Stimulated activated CD4-positive, alpha-beta T cell treated with anti-CD3 and anti-CD28 coated beads, Interleukin-15, amount 100 ng/mL, for 1 hour (primary cell): ENCODE measurements around the gene XAF1.
"Not testable (repeated sequence)": the region's sequence is repeated elsewhere in the genome, so short reads cannot be mapped to it uniquely, and the experiment has no call there.

Experiments
- DNase-seq, 2 donors: peaks; one replicate each; pipeline ENCODE4 v3.0.0-alpha.2; 2020; ENCODE audit warnings: low read depth in 1 of 2, low spot score in 1 of 2

The XAF1 gene

GRCh38 chr17:6753006-6753445, 2.8 kb upstream of the XAF1 start:
- DNase-seq: no peak

DNA sequence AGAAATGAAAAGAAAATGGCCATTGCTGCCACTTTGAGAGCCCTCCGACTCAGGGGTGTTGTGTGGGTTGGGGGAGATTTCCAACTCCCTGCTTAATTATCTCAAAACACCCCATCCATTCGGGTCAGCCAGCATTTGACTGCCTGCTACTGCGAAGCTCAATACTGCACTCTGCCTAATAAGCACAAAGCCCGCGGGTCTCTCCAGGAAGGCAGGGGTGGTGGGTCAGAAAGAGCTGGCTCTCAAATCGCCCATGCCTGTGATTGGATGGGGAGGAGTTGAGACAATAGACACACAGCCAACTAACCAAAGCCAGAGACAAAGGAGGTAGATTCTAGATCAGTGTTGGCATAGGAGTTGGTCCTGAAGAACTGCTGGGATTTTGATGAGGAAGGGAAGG, 2.3 kb upstream of the XAF1 start:
- no peak for DNase-seq

GRCh38 chr17:6755281-6755680, 565 bp upstream of the XAF1 start:
- DNase-seq: no peak

DNA sequence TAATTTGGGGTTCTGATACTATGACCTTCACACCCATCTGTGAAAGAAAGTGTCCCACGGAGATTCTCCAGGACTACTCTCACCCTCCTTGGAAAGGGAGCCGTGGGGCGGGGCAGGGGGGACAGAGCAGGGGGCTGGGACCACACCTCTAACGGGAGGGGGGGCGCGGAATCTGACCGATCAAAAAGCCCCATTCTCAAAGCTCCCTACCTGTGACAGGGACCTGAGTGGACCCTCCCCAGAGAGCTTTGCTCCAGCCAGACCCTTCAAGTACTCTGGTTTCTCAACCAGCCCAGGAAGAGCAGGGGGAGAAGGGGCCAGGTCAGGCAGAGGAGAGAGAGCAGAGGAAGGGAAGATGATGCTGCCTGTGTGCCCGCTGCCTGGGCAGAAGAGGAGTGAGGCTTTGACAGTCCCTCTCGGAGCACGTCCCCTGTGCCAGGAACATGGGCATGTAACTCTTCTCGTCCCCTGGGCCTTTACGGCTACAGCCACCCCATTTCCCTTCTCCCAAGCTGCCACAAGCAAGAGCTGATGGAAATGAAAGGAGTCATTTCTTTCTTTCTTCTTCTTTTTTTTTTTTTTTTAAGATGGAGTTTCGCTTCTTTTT, 682 bp downstream of the XAF1 start:
- no peak for DNase-seq

GRCh38 chr17:6757747-6758146, 1.9 kb downstream of the XAF1 start:
- no peak for DNase-seq

DNA sequence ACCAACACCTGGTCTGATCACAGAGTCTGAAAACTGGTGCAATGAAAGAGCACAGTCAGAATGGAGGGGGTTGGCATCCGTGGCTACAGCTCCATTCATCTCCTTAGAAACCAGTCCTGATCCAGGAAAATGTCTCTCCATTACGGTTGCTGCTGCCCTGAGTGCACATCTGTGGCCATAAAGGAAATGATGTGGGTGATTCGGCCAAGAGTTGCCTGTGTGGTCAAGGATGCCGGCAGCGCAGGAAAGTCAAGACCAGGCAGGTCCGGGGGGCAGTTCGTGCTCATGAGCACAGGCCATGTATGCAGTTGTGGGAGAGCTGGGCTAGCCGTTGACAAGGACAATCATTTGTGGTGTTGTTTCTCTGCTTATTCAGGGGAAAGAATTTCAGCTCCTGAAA, 5.9 kb downstream of the XAF1 start:
- no peak for DNase-seq

GRCh38 chr17:6768447-6768846, 12.6 kb downstream of the XAF1 start:
- DNase-seq: no peak

DNA sequence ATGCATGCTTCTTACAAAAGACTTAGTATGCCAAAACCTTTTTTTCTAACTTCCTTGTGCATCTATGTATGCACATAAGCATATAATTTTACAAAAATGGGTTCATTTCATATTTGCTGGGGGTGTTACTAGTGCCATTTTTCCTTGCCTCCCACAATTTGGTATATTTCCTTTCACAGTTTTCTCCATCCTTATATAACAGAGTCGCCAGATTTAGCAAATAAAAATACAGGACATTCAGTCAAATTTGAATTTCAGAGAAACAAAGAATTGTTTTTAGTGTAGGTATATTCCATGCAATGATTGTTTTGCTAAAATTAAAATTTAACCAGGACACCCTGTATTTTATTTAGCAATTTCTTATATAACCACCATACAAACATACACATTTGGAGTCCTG, 16.2 kb downstream of the XAF1 start:
- DNase-seq: no peak

DNA sequence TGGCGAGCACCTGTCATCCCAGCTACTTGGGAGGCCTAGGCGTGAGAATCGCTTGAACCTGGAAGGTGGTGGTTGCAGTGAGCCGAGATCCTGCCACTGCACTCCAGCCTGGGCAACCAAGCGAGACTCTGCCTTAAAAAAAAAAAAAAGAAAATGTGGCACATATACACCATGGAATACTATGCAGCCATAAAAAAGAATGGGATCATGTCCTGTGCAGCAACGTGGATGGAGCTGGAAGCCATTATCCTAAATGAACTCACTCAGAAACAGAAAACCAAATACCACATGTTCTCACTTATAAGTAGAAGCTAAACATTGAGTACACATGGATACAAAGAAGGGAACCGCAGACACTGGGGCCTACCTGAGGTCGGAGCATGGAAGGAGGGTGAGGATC, 19.1 kb downstream of the XAF1 start:
- DNase-seq: not testable (repeated sequence)

GRCh38 chr17:6775871-6776405, 20.1 kb downstream of the XAF1 start, which contains the start of gene FBXO39:
Gene FBXO39 (plus strand): TSS chr17:6776215. CDS start chr17:6779869, 3,654 bp downstream.
- no peak for DNase-seq

- DNase-seq: no peak
Measured at GRCh38 chr17:6779411-6779810, 23.6 kb downstream of the XAF1 start.

DNA sequence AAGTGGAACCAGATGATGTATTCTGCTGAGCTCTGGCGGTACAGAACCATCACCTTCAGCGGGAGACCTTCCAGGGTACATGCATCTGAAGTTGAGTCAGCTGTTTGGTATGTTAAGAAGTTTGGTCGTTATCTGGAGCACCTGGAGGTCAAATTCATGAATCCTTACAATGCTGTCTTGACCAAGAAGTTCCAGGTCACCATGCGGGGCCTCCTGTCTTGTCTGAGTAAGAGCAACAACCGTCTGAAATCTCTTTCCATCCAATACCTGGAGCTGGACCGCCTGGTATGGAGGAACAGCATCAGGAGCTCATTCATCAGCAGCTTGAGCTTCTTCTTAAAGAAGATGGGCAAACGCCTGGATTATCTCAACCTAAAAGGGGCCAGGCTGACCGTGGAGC, 24.2 kb downstream of the XAF1 start:
- DNase-seq: no peak

DNA sequence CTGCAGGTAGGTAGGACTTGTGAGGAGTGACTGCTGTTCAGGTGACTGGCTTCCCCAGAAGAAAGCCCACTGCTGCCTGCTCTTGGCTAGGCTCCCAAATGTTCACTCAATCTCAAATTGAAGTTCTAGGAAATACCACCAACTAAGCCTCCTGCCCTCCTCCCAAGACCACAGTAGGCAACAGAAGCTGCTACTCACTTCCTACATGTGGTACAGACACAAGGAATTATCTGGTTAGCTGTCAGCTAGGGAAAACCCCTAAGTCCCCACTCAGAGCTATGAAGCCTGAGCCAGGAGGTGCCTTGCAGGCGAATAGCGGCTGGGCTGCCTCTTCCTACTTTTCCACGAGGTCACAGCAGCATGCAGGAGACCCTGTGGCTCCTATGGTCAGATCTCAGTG, 25.0 kb downstream of the XAF1 start:
- no peak for DNase-seq

DNA sequence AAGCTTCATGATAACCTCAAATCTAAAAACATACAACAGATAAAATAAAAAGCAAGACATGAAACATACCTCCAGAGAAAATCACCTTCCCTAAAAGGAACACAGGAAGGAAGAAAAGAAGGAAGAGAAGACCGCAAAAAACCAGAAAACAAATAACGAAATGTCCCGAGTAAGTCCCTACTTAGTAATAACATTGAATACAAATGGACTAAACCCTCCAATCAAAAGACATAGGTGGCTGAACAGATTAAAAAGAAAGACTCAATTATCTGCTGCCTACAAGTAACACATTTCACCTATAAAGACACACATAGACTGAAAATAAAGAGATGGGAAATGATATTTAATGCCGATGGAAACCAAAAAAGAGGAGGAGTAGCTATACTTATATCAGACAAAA, 26.4 kb downstream of the XAF1 start:
- DNase-seq: no peak

DNA sequence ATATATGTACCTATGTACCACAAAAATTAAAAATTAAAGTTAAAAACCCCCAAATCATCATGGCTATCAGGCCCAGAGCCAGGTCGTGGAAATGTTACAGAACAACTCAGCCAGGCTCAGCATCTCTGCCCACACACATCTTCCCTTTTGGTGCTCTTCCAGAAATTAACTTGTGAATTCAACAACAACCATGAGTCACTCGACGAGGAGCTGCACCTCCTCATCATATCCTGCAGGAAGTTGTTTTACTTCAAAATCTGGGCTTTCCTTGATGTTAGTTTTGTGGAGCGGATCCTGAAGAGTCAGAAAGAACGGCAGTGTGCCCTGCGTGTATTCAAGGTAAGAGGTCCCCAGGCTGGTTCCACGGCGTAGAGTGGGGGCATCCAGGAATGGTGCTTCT, 30.8 kb downstream of the XAF1 start:
- no peak for DNase-seq

- DNase-seq: no peak
Measured at GRCh38 chr17:6787081-6787693, 31.3 kb downstream of the XAF1 start.

GRCh38 chr17:6789146-6789545, 33.3 kb downstream of the XAF1 start:
- DNase-seq: no peak

GRCh38 chr17:6793748-6794493, 38.1 kb downstream of the XAF1 start:
- no peak for DNase-seq

- DNase-seq: no peak
Measured at GRCh38 chr17:6796017-6796886, 40.4 kb downstream of the XAF1 start.

GRCh38 chr17:6796887-6797490, 41.1 kb downstream of the XAF1 start:
- DNase-seq: no peak
